Immature natural killer cell (primary cell): Measurements from ENCODE around the gene CFAP73. TPM values are rescaled to one million over a fixed set of nuclear protein-coding genes. Genes with fewer than 3 reads are reported as not detected.

Source experiments
- DNase-seq, 3 donors: peaks; one replicate each; pipeline ENCODE4 v3.0.0; 2022; ENCODE audit warnings: mixed read lengths in 1 of 3
- H3K27ac Mint-ChIP-seq, 6 donors: one replicate each; pipeline ENCODE4 v1.8.0; 2020; ENCODE audit warnings: mixed read lengths in 6 of 6, mild to moderate bottlenecking in 5 of 6, inconsistent platforms in 4 of 6, moderate library complexity in 3 of 6
- H3K27me3 Mint-ChIP-seq, 3 donors: one replicate each; pipeline ENCODE4 v1.8.0; 2020 to 2021; ENCODE audit warnings: low read depth in 3 of 3, mild to moderate bottlenecking in 3 of 3, mixed read lengths in 3 of 3, moderate library complexity in 3 of 3, inconsistent platforms in 1 of 3
- H3K36me3 Mint-ChIP-seq, 3 donors: one replicate each; pipeline ENCODE4 v1.8.0; 2020; ENCODE audit warnings: mixed read lengths in 3 of 3, inconsistent platforms in 2 of 3, mild to moderate bottlenecking in 2 of 3
- H3K4me1 Mint-ChIP-seq, 2 donors: one replicate each; pipeline ENCODE4 v1.8.0; 2020; ENCODE audit warnings: inconsistent platforms in 2 of 2, mild to moderate bottlenecking in 2 of 2, mixed read lengths in 2 of 2, moderate library complexity in 1 of 2
- H3K4me3 Mint-ChIP-seq, 5 donors: one replicate each; pipeline ENCODE4 v1.8.0; 2020; ENCODE audit warnings: mild to moderate bottlenecking in 5 of 5, mixed read lengths in 5 of 5, inconsistent platforms in 3 of 5, moderate library complexity in 3 of 5
- H3K9me3 Mint-ChIP-seq, 6 donors: one replicate each; pipeline ENCODE4 v1.8.0; 2020; ENCODE audit warnings: mild to moderate bottlenecking in 6 of 6, mixed read lengths in 6 of 6, inconsistent platforms in 4 of 6, moderate library complexity in 3 of 6
- polyA plus RNA-seq, 3 donors: library from polyadenylated mRNA; unstranded; fragments of 300-500 nt; fragmentation: Illumina TruSeq; gene quantifications; one replicate each; pipeline ENCODE4 v1.2.3, GENCODE V29; 2021

CFAP73 gene
- polyA plus RNA-seq, 3 donors from 2014 or later, result not detected

DNA sequence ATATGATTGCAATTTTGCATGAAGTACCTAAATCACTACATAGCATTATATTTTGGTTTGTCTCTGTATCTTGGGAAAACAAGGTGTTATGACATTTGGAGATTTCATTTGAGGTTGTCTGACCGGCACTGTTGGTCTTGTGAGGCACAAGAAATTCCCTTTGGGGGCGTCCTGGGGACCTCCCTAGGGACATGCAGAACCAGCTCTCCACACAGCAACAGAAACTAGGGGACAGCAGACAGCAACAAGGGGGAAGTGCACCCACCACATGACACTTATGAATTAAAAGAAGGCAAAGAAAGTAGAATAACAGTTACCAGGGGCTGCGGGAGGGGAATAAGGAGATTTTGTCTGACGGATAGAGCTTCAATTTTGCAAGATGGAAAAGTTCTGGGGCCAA lies 21.4 kb downstream of the CFAP73 start:
- no peak overlapping the region for H3K4me3 Mint-ChIP-seq

DNA sequence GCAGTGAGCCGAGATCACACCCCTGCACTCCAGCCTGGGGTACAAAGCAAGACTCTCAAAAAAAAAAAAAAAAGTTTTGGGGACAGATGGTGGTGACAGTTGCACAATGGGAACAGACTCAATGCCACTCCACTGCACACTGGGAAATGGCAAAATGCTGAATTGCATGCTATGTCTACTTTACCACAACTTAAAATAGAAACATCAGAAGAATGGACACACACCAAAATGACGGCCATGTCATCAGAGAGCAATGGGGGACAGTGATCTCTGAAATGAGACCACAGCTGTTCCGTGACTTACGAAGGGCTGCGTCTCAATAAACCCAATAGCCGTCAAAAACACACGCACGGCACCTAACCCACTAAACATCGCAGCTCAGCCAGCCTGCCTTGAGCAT lies 22.0 kb downstream of the CFAP73 start:
- no peak for DNase-seq
- Mint-ChIP-seq H3K27me3 (no peaks in the 10 kb centered on the region), H3K4me3 (no peak overlapping the region), H3K36me3 (peaks cover 23 to 42% (median 26%) of the 10 kb centered on the region in 3 donors), H3K4me1 (peaks cover 2 to 5% of the 10 kb centered on the region in 2 donors), H3K9me3 (peaks cover 0 to 2% (median 0%) of the 10 kb centered on the region in 6 donors), H3K27ac (no peak overlapping the region)

More for the DNA sequence above, 21.4 kb downstream of the CFAP73 start:
- Mint-ChIP-seq H3K4me1 (peaks cover 2 to 5% of the 10 kb centered on the region in 2 donors), H3K36me3 (peaks cover 22 to 45% (median 26%) of the 10 kb centered on the region in 3 donors), H3K9me3 (peaks cover 0 to 2% (median 0%) of the 10 kb centered on the region in 6 donors), H3K27me3 (no peaks in the 10 kb centered on the region), H3K27ac (peak overlapping the region in 1 of 6 donors; percentile 37)
- DNase-seq, result no peak

DNA sequence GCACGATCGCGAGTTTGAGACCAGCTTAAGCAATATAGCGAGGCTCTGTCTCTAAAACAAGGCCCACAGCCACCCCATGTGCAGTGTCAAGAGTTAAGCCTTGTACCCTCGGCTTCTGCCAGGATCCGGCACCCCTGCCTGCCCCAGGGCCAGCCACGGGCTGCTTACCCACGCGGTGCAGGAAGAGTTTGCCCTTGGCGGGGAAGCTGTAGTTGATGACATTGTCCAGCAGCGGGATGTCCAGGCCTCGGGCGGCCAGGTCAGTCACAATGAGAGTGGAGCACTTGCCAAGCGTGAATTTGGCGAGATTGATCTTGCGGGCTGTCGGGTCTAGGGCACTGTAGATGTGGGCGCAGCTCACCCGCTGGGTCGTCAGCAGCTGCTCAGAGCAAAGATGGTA lies 22.7 kb downstream of the CFAP73 start:
- H3K27me3 Mint-ChIP-seq, result peaks cover 0 to 2% (median 0%) of the 10 kb centered on the region in 3 donors
- H3K27ac Mint-ChIP-seq, result no peak overlapping the region
- peaks cover 29 to 46% (median 33%) of the 10 kb centered on the region in 3 donors for H3K36me3 Mint-ChIP-seq
- H3K4me1 Mint-ChIP-seq, result peaks cover 2 to 5% of the 10 kb centered on the region in 2 donors
- peaks cover 0 to 2% (median 0%) of the 10 kb centered on the region in 6 donors for H3K9me3 Mint-ChIP-seq
- H3K4me3 Mint-ChIP-seq, result no peak overlapping the region
- DNase-seq, result no peak

DNA sequence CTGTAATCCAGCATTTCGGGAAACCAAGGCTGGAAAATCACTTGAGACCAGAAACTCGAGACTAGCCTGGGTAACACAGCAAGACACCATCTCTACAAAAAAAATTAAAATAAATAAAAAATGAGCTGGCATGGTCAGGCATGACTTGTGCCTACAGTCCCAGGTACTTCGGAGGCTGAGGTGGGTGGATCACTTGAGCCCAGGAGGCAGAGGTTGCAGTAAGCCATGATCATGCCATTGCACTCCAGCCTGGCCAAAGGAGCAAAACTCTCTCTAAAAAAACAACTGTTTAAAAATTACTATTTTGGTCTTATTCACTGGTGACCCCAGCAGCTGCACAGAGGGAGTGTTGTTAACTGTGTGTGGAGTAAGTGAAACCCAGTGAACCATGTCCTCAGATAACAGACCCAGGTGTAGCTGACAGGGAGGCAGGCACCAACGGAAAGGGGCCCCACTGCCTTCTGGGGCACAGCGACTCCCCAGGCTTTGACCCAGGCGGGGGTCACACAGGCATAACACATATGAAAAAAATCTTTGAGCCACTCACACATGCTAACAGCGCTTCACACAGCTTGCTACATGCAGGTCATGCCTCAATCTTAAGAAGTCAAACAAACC lies 23.7 kb downstream of the CFAP73 start:
- Mint-ChIP-seq H3K4me3 (no peak overlapping the region), H3K27me3 (peaks cover 0 to 2% (median 0%) of the 10 kb centered on the region in 3 donors), H3K9me3 (peaks cover 0 to 2% (median 0%) of the 10 kb centered on the region in 6 donors), H3K4me1 (peaks cover 2 to 5% of the 10 kb centered on the region in 2 donors), H3K27ac (no peak overlapping the region), H3K36me3 (peaks cover 35 to 56% (median 38%) of the 10 kb centered on the region in 3 donors)
- DNase-seq, result no peak

DNA sequence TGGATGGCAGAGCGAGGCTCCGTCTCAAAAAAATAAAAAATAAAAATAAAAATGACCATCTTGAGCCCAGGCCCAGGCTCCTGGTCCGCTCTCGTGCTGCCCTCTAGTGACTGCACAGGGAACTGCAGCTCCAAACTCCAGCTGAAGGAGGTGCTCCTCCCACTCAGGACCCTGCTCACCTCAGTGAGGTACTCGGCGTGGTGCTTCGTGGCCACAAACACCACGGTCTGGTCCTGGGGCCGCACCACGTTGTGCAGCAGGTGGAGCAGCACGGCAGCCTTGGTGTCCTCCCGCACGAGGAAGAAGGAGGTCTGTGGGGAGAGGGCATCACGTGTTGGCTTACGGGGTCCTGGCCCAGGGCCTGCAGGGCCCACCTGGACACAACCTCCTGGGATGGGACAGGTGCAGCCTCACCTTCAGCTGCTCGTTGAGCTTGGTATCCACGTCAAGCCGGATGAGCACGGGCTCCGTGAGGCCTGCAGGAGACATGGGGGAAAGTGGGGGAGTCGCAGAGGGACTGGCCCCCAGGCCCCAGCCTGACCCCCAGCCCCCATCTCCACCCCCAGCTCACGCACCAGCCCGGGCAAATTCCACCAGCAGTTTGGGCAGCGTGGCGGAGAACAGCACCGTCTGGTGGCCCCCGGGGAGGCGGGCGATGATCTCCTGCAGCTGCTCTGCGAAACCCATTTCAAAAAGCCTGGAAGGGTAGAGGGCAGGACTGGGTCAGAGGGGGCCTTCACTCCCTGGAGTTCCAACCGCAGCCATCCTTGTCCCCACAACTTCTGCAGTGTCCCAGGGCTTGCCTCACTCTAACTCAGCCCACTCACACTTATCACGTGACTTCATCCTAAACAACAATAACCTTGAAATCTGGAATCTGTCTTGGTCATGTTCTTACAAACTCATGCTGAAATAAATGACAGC lies 25.2 kb downstream of the CFAP73 start:
- H3K36me3 Mint-ChIP-seq, result peaks cover 34 to 61% (median 35%) of the 10 kb centered on the region in 3 donors
- DNase-seq, result peak; percentile 67 to 72 (median 67)
- H3K4me1 Mint-ChIP-seq, result peaks cover 2 to 5% of the 10 kb centered on the region in 2 donors
- H3K27me3 Mint-ChIP-seq, result peaks cover 0 to 2% (median 0%) of the 10 kb centered on the region in 3 donors
- peak overlapping the region in 2 of 6 donors; percentile 39 to 79 for H3K27ac Mint-ChIP-seq
- no peak overlapping the region for H3K4me3 Mint-ChIP-seq
- H3K9me3 Mint-ChIP-seq, result peaks cover 0 to 2% (median 0%) of the 10 kb centered on the region in 6 donors

DNA sequence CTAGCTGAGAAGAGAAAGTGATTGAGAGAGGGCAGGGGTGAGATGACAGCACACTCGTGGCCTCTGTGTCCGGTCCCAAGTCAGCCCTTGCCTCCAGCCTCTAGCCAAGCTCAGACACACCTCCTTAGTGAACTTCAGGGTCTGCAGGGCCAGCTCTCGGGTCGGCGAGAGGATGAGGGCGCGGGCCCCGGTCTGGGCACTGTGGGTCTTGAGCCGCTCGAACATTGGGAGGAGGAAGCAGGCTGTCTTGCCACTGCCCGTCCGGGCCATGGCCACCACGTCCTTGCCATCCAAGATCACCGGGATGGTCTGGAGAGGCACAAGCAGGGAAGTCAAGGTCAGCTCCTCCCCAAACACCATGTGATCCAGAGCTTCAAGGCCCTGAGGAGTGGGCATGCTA lies 29.5 kb downstream of the CFAP73 start:
- H3K36me3 Mint-ChIP-seq, result peaks cover 12 to 35% (median 17%) of the 10 kb centered on the region in 3 donors

DNA sequence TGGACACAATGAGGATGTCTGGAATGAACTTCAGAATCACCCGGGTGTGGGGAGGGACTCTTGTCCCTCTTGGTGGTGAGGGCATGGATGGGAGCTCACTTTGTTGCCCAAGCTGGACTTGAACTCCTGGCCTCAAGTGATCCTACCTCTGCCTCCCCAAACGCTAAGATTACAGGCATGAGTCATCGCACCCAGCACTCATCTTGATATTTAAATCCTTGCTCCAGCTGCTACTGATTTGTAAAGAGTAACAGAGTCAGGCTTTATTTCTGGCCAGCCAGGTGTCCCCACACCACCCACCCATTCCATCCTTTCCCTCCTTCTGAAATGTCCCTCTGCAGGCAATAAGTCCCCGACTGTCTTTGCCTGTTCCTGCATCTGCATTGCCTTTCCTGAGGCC lies 30.8 kb downstream of the CFAP73 start:
- DNase-seq, result no peak
- Mint-ChIP-seq H3K9me3 (no peaks in the 10 kb centered on the region), H3K4me3 (no peak overlapping the region), H3K27me3 (peaks cover 4 to 9% (median 5%) of the 10 kb centered on the region in 3 donors), H3K27ac (no peak overlapping the region), H3K4me1 (peaks cover 15 to 16% of the 10 kb centered on the region in 2 donors), H3K36me3 (peaks cover 12 to 28% (median 17%) of the 10 kb centered on the region in 3 donors)

More for the DNA sequence above, 29.5 kb downstream of the CFAP73 start:
- no peaks in the 10 kb centered on the region for H3K9me3 Mint-ChIP-seq
- no peak for DNase-seq
- no peak overlapping the region for H3K27ac Mint-ChIP-seq
- peaks cover 10 to 11% of the 10 kb centered on the region in 2 donors for H3K4me1 Mint-ChIP-seq
- no peak overlapping the region for H3K4me3 Mint-ChIP-seq
- peaks cover 0 to 6% (median 0%) of the 10 kb centered on the region in 3 donors for H3K27me3 Mint-ChIP-seq

DNA sequence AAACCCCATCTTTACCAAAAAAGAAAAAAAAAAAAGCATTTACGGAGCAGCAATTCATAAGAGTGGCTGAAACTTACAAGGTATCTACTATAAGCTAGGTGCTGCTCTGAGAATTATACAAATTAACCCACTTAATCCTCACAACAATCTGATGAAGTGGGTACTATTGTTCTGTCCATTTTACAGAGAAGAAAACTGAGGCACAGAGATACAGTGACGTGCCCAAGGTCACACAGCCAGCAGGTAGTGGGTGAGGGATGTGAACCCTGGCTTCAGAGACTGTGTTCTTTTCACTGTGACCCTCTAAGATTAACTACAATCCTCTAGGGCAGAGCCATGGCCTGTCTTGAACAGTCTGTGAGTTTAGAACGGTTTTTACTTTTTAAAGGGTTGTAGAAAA lies 32.5 kb downstream of the CFAP73 start:
- no peak for DNase-seq
- H3K4me3 Mint-ChIP-seq, result peak overlapping the region in 1 of 5 donors; percentile 18
- H3K9me3 Mint-ChIP-seq, result no peaks in the 10 kb centered on the region
- H3K27me3 Mint-ChIP-seq, result peaks cover 7 to 8% (median 8%) of the 10 kb centered on the region in 3 donors
- peaks cover 26 to 27% of the 10 kb centered on the region in 2 donors for H3K4me1 Mint-ChIP-seq
- no peak overlapping the region for H3K27ac Mint-ChIP-seq
- peaks cover 7 to 22% (median 12%) of the 10 kb centered on the region in 3 donors for H3K36me3 Mint-ChIP-seq

DNA sequence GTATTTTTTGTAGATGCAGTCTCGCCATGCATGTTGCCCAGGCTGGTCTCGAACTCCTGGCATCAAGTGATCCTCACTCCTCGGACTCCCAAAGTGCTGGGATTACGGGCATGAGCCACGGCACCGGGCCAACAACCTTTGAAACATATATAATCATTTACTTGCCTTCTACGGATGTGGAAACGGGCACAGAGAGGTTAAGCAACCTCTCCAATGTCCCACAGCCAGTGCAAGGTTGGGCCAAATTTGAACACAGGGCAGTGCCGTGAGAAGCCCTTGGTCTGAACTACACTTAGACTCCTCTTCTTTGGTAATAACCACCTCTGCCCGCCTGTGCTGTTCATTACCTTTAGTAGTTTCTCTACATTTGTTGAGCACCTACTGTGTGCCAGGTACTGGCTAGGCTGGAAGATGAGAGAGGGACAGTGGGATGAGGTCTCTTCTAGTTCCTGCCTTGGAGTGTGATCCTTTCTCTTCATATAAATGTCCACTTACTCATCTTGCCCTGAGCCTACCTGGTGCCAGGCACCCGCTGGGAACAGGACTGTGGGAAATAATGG lies 33.6 kb downstream of the CFAP73 start:
- peaks cover 31 to 35% of the 10 kb centered on the region in 2 donors for H3K4me1 Mint-ChIP-seq
- H3K4me3 Mint-ChIP-seq, result peak overlapping the region in 2 of 5 donors; percentile 56 to 64
- H3K27ac Mint-ChIP-seq, result peak overlapping the region in 2 of 6 donors; percentile 53

DNA sequence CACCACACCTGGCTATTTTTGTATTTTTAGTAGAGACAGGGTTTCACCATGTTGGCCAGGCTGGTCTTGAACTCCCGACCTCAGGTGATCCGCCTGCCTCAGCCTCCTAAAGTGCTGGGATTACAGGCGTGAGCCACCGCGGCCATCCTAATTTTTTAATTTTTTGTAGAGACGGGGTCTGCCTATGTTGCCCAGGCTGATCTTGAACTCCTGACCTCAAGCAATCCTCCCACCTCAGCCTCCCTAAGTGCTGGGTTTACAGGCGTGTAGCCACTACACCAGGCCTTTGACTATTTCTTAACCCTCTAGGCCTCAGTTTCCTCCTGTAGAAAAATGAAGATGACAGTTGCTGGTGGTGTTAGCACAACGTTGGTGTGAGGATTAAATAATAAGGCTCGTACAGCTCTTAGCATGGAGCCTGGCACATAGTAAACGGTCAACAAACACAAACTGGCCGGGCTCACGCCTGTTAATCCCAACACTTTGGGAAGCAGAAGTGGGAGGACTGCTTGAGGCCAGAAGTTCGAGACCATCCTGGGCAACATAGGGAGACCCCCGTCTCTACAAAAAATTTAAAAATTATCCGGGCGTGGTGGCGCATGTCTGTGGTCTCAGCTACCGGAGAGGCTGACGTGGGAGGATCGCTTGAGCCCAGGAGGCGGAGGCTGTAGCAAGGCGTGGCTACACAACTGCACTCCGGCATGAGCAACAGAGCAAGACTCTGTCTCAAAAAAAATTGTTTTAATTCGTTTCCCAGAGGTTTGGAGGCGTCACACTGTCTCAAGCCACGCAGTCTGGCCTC lies 34.8 kb downstream of the CFAP73 start:
- DNase-seq, result no peak
- Mint-ChIP-seq H3K4me3 (peak overlapping the region; percentile 93 to 99 (median 97)), H3K27me3 (peaks cover 7 to 8% (median 8%) of the 10 kb centered on the region in 3 donors), H3K36me3 (peaks cover 4 to 11% (median 9%) of the 10 kb centered on the region in 3 donors), H3K9me3 (no peaks in the 10 kb centered on the region), H3K4me1 (peaks cover 31 to 39% of the 10 kb centered on the region in 2 donors), H3K27ac (peak overlapping the region; percentile 90 to 97 (median 95))

More for the DNA sequence above, 33.6 kb downstream of the CFAP73 start:
- Mint-ChIP-seq H3K9me3 (no peaks in the 10 kb centered on the region), H3K27me3 (peaks cover 7 to 8% (median 8%) of the 10 kb centered on the region in 3 donors), H3K36me3 (peaks cover 0 to 14% (median 5%) of the 10 kb centered on the region in 3 donors)
- DNase-seq, result no peak

DNA sequence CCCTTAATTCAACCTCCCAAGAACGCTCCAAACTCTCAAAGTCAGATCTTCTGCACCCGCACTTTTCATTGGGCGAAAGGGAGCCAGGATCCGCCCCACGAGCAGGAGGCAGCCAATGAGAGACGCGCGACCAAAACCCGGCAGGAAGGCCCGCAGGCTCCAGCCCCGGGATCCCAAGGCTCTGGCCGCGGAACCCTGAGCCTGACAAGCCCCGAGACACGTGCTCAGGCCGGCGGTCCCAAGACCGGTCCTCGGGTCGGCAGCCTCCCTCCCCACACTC lies 35.3 kb downstream of the CFAP73 start:
- DNase-seq, result peak; percentile 88 to 90 (median 90)
- H3K36me3 Mint-ChIP-seq, result peaks cover 5 to 12% (median 9%) of the 10 kb centered on the region in 3 donors
- peak overlapping the region; percentile 90 to 97 (median 95) for H3K27ac Mint-ChIP-seq
- H3K9me3 Mint-ChIP-seq, result no peaks in the 10 kb centered on the region
- H3K4me1 Mint-ChIP-seq, result peaks cover 31 to 42% of the 10 kb centered on the region in 2 donors
- H3K4me3 Mint-ChIP-seq, result peak overlapping the region; percentile 93 to 99 (median 97)
- H3K27me3 Mint-ChIP-seq, result peaks cover 7 to 8% (median 8%) of the 10 kb centered on the region in 3 donors

DNA sequence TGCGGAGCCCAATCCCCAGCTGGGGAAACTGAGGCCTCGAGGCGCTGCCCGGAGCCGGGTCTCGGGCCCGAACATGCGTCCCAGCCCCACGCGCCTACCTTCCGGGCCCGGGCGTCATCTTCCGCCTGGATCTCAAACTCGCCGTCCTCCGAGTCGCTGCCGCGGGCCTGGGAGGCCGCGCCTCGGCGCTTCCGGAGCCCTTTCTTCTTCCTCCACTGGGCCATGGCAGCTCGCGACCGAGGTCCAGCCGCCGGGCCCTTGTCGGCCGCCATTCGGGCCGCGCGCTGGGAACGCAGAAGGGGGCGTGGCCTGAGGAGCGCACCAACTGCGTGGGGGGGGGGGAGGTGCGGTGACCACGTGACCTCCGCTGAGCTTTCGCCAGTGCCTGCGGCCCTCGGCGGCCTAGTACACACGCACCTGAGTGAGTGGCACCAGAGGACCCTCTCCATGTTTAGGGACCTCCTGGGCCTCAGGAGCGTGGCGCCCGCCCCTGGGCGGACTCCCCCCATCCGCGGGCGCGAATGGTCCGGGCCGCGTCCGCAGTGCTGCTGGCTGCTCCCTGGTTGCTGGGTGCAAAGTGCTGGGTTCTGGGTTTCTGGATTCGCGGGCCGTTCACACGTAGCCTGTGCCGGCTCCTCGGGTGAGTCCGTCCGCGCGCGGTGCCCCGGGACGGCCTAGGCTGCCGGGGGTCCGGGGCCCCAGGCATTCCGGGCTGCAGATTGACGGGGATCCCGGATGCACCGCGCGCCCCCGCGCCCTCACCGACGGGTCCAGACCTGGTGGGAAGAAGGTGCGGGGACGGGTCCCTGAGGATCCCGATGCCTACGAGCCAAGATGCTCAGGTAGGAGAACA lies 35.9 kb downstream of the CFAP73 start, which contains the start of the genes DDX54 and RITA1:
TSS of gene DDX54 (minus strand) at position 299 of the 853 bp plus-strand sequence. CDS start at position 272, 27 bp downstream.
TSS of gene RITA1 (plus strand) at position 542 of the 853 bp plus-strand sequence. CDS start 1,026 bp downstream, outside the sequence.
- DNase-seq, result peak; percentile 77 to 85 (median 84)
- peaks cover 5 to 9% (median 5%) of the 10 kb centered on the region in 3 donors for H3K36me3 Mint-ChIP-seq
- H3K4me1 Mint-ChIP-seq, result peaks cover 31 to 42% of the 10 kb centered on the region in 2 donors
- peaks cover 7 to 8% (median 8%) of the 10 kb centered on the region in 3 donors for H3K27me3 Mint-ChIP-seq
- no peaks in the 10 kb centered on the region for H3K9me3 Mint-ChIP-seq
- peak within 1 kb of the TSS; percentile 90 to 97 (median 95) for H3K27ac Mint-ChIP-seq
- H3K4me3 Mint-ChIP-seq, result peak within 1 kb of the TSS; percentile 93 to 99 (median 97)
